NCI-H748 treated with DMSO at 0.1 percent for 48 hours (cell line): ENCODE data around the gene SLC22A5.
A peak's percentile ranks its signal among the peaks of the same experiment; 100 is the strongest.
"Not testable (repeated sequence)": the region's sequence is repeated elsewhere in the genome, so short reads cannot be mapped to it uniquely, and the experiment has no call there.

Experiments used
- DNase-seq: peaks from one replicate; lab custom pipeline; 2025; lab: John Stamatoyannopoulos, UW

Gene SLC22A5

GRCh38 chr5:132413567-132413966 is 44.1 kb downstream of the SLC22A5 start:
- no peak for DNase-seq

- DNase-seq: no peak
Measured at GRCh38 chr5:132414634-132415378, 45.3 kb downstream of the SLC22A5 start.

- DNase-seq: not testable (repeated sequence)
Measured at GRCh38 chr5:132415516-132415915, 46.0 kb downstream of the SLC22A5 start.

GRCh38 chr5:132416306-132417009 is 46.9 kb downstream of the SLC22A5 start:
- no peak for DNase-seq

- DNase-seq: no peak
Measured at GRCh38 chr5:132417010-132417439, 47.5 kb downstream of the SLC22A5 start.

GRCh38 chr5:132417461-132417860 is 48.0 kb downstream of the SLC22A5 start:
- no peak for DNase-seq

- no peak for DNase-seq
Measured at GRCh38 chr5:132417889-132418485, 48.5 kb downstream of the SLC22A5 start.

GRCh38 chr5:132418881-132419280 is 49.4 kb downstream of the SLC22A5 start:
- no peak for DNase-seq

- DNase-seq: peak; percentile 62
Measured at GRCh38 chr5:132419502-132420468, 50.3 kb downstream of the SLC22A5 start.

GRCh38 chr5:132420706-132421272 is 51.3 kb downstream of the SLC22A5 start:
- DNase-seq: no peak

GRCh38 chr5:132421462-132421861 is 52.0 kb downstream of the SLC22A5 start:
- no peak for DNase-seq

- DNase-seq: no peak
Measured at GRCh38 chr5:132422720-132423437, 53.4 kb downstream of the SLC22A5 start.

GRCh38 chr5:132423438-132423898 is 54.0 kb downstream of the SLC22A5 start:
- DNase-seq: no peak

- no peak for DNase-seq
Measured at GRCh38 chr5:132424167-132424880, 54.8 kb downstream of the SLC22A5 start.

- no peak for DNase-seq
Measured at GRCh38 chr5:132425009-132425937, 55.8 kb downstream of the SLC22A5 start.

- no peak for DNase-seq
Measured at GRCh38 chr5:132425975-132426524, 56.5 kb downstream of the SLC22A5 start.

- DNase-seq: no peak
Measured at GRCh38 chr5:132426525-132427138, 57.1 kb downstream of the SLC22A5 start.
